AG09319 (cell line): ENCODE data around the gene ATP12A.

ENCODE experiments used
- DNase-seq: peaks from one replicate; pipeline ENCODE4 v3.0.0-alpha.2; 2010; ENCODE audit warnings: low read depth; ENCODE audit errors: extremely low read depth
- TF ChIP-seq, protein P1 (sequence below): IDR thresholded peaks from 2 replicates; pipeline ENCODE4 v1.5.1; 2011; ENCODE audit warnings: low read depth, mild to moderate bottlenecking, inconsistent platforms, low read length, moderate library complexity

Gene ATP12A

DNA sequence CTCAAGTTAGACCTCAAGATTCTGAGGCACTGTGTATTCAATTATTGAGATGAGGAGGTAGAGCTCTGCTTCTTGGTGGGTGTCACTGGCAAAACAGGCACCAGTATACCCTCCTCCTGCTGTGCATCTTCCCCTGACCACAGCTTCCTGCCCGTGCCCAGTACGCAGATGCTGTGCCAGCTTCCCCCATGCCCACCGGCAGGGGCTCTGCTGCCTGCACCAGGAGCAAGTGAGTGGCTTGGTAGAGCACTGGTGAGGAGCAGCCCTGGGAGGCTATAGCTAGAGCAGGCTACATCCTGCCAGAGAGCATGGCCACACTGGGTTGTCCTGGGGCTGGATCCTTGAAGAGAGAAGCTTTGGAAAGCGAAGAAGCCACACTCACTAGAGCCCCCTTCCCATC, 62.8 kb downstream of the ATP12A start:
- TF ChIP-seq, protein P1, sequence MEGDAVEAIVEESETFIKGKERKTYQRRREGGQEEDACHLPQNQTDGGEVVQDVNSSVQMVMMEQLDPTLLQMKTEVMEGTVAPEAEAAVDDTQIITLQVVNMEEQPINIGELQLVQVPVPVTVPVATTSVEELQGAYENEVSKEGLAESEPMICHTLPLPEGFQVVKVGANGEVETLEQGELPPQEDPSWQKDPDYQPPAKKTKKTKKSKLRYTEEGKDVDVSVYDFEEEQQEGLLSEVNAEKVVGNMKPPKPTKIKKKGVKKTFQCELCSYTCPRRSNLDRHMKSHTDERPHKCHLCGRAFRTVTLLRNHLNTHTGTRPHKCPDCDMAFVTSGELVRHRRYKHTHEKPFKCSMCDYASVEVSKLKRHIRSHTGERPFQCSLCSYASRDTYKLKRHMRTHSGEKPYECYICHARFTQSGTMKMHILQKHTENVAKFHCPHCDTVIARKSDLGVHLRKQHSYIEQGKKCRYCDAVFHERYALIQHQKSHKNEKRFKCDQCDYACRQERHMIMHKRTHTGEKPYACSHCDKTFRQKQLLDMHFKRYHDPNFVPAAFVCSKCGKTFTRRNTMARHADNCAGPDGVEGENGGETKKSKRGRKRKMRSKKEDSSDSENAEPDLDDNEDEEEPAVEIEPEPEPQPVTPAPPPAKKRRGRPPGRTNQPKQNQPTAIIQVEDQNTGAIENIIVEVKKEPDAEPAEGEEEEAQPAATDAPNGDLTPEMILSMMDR = no peak
- no peak for DNase-seq

DNA sequence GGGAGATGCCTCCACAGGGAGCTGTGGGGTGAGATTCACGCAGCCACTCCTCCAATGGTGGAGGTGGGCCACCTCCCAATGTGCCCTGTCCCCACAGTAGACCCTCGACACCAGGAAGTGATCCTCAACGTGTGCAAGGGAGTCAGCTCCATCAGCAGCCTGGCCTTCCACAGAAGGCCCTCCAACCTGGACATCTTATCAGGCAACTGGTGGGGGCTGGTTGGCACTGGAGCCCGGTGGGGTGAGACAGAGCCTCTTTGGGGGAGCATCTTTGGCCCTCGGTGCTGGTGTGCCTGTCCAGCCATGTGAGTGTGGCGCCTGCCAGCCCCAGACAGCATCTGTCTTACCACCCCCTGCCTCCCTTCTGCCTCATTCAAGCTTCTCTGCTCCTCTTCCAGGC, 64.0 kb downstream of the ATP12A start:
- TF ChIP-seq, protein P1 = no peak
- DNase-seq = no peak

DNA sequence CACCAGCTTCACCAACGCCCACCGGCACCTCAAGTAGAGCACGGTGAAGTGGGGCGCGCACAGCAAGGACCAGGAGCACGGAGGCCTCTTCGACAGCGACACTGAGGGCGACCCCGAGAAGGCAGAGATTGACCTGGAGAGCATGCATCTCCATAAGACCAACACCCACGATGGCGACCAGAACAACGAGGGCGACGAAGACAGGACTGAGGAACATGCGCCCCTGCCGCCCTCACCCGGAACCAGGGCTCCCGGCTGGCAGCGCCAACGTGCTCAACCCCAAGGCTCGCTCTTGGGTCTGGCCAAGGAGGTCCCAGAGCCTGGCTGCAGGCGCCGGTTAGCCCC, 65.3 kb downstream of the ATP12A start:
- DNase-seq = no peak
- TF ChIP-seq, protein P1 = no peak

DNA sequence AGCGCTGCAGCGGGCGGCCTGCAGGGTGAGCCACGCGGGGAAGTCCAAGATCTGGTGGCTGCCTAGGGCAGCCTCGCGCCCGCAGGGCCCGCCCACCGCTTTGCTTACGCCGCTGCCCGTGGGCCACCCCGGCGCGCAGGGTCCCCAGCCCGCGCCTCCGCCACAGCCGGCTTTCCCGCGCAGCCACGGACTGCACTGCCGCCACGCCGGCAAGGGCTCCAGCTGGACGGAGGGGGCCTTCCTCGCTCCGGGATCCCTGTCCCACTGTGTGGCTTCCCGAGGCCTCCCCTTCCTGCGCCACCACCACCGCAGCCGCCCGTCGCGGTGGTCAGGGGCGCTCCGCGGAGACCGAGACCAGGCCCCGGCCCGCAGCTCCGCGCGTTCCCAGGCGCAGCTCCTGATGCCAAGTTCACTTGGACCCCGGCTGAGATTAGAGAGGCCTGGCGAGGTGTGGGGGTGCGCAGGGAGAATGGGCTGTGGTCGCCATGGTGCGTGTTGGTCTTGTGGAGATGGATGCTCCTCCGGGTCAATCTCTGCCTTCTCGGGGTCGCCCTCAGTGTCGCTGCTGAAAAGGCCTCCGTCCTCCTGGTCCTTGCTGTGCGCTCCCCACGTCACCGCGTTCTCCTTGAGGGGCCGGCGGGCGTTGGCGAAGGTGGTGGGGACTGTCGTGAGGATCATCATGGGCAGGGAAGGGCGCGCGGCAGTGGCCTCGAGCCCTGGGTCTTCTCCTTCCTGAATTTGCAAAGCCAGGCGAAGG, 65.8 kb downstream of the ATP12A start:
- no peak for DNase-seq
- TF ChIP-seq, protein P1 = no peak

DNA sequence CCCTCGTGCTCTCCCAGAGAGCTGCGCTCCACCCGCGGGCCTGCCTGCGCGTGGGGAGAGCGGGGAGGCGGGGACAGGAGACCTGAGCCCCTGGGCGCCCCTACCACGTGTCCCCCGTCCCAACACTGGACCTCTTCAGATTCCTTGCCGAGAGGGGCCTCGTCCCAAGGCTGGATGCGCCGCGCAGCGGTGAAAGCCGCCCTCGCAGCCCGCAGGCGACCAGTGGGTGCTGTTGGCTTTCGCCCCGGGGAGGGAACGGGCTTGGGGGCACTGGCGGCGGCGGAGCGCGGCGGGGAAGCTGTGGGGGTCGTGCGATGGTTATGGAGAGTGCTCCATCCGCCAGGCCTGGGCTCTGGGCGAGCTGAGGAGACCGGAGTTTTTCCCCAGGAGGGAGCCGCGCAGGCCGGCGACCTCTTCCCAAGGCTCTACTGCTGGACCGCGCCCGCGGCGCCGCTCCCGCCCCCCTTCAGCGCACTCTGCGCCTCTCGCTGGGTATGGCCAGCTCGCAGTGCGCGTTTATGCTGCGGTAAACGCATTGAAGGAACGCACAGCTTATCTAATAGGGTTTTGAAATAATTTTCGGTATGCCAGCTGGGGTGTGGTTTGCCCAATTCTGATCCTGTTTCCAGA, 66.5 kb downstream of the ATP12A start:
- TF ChIP-seq, protein P1 = peak; percentile 1; the same call in 1 of the 2 replicates
- DNase-seq = no peak

DNA sequence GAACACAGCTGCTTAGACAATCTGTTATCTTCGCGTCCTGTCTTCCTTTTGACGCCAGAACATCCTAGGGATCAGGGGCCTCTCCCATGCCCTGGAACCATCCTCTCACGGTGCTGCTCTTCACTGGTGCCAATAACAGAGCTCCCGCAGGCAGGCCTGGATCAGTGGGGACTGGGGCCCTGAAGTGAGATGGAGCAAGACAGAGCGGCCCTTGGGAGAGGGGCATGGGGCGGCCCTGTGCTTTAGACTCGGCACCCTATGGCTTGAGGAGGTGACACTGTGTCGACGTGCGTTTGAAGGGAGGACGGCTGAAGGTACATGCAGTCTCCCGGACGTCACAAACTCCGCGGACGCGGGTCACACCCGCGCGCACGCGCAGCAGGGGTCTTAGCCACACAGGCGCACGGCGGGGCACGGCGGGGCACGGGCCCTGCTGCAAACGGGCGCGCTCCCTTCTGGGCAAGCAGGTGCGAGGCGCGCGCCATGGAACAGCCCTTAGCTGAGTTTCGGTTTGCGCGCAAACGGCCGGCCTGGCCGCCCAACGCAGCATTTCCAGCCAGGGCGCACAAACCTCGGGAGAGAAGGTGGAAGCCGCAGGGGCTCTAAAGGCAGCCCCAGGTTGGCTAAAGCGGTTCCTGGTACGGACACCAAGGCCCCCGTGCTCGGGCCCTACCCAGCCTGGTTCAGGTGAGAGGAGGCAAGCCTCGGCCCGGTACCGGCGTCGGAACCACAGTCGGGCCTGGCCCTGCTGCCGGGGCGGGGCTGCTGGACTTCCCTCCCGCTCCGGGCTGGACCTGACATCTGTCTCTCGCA, 67.2 kb downstream of the ATP12A start:
- DNase-seq = no peak
- TF ChIP-seq, protein P1 = no peak

DNA sequence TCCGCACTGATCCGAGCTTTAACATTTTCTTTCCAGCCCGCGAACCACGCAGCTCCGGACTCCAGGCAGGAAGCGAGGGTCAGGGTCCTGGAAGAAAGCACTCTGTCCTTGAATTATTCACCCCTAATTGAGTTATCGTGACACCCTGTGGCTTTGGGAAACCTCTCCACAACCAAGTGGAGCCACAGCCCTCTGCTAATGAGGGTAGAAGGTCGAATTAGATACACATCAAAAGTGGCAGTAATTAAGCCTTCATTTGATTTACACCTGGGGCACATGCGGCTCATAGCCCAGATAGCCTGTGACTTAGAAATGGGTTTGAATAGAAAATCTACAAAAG, 67.8 kb downstream of the ATP12A start:
- DNase-seq = no peak
- TF ChIP-seq, protein P1 = no peak
